HG02870 (cell line): ENCODE data around the gene PIGS.
A peak's percentile ranks its signal among the peaks of the same experiment; 100 is the strongest.
"Not testable (repeated sequence)": the region's sequence is repeated elsewhere in the genome, so short reads cannot be mapped to it uniquely, and the experiment has no call there.

Experiments
- ATAC-seq: cut with Tn5 transposase; IDR thresholded peaks from one replicate; pipeline ENCODE4 v1.9.1; 2021; ENCODE audit warnings: mild to moderate bottlenecking, moderate library complexity; ENCODE audit not compliant: unreplicated experiment

PIGS gene

DNA sequence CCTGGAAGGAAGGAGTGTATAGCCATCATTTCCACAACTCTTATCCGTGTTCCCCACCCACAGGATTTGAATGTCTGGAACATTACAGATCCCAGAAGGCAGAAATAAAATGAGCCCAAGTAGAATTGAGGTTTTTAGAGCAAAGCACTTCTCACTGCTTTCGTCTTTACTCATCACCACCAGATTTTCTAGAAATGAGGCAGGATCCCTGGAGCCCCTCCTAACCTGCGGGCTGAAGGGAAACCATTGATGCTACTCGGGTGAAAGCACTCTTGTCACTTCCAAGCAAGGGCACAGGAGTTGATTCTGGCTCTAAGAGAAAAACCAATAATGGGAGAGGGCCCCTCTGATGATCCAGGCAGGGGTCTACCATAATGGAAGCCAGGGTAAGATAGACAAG lies 8.2 kb upstream of the PIGS start:
- no peak for ATAC-seq

- no peak for ATAC-seq
Measured at GRCh38 chr17:28578246-28579195, 7.2 kb upstream of the PIGS start.

- no peak for ATAC-seq
Measured at GRCh38 chr17:28577466-28577824, 6.1 kb upstream of the PIGS start.

DNA sequence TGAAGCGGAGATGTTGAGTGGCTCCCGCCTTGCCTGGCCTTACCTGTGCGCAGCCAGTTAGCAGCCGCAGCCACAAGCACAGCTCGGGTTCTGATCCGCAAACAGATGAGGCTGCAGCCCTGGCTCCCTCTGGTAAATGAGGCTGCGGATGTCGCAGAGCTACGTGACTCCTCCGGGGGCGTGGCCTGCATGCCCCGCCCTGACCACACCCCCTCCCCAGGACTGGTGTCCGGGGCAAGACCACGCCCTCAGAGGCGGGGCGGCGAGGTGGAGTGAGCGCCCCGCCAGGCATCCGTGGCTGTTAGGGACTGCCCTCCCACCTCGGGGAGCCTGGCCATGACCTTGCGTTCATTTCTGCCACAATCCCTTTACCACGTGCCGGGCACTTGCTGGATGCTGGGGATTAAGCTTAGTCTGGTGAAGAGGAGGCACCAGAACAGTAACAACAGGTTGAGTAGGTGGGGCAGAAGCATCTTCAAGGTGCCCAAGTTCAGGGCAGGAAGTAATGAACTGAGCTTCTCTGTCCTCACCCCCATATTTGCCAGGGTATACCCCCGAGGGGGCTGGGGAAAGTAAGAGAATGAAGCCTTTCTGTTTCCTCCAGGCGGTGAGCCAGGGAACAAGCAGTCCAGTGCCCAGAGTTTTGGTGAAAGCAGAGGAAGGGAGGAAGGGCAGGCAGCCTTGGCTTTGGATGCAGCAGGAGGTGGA lies 5.6 kb upstream of the PIGS start, which contains the start of gene ALDOC:
TSS of gene ALDOC (minus strand) at position 138 of the 708 bp plus-strand sequence. CDS start 1,363 bp downstream, outside the sequence.
- peak; percentile 78 for ATAC-seq

- not testable (repeated sequence) for ATAC-seq
Measured at GRCh38 chr17:28576016-28576415, 4.7 kb upstream of the PIGS start.

GRCh38 chr17:28575126-28575795 lies 3.9 kb upstream of the PIGS start:
- no peak for ATAC-seq

GRCh38 chr17:28574526-28574925 lies 3.2 kb upstream of the PIGS start:
- no peak for ATAC-seq

GRCh38 chr17:28573966-28574480 lies 2.7 kb upstream of the PIGS start:
- ATAC-seq, result no peak

GRCh38 chr17:28573521-28573920 lies 2.2 kb upstream of the PIGS start:
- ATAC-seq, result no peak

DNA sequence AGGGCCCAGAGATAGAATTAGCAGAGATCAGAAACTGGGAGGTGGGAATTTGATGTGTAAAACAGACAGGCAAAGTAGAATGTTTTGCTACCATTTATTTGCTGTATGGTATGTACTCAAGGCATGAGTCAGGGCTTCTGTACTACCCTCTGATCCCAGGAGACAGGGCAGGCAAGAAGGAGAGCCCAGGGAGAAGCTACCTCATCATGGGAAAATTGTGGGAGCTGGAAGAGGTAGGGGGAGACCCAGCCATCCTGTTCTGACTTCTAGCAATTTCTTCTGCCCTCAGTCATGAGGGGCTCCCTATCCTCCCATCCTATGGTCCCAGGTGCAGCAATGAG lies 1.7 kb upstream of the PIGS start:
- no peak for ATAC-seq

- no peak for ATAC-seq
Measured at GRCh38 chr17:28572259-28573039, 1.1 kb upstream of the PIGS start.

GRCh38 chr17:28570716-28571360 lies 486 bp downstream of the PIGS start:
- ATAC-seq, result peak; percentile 19

DNA sequence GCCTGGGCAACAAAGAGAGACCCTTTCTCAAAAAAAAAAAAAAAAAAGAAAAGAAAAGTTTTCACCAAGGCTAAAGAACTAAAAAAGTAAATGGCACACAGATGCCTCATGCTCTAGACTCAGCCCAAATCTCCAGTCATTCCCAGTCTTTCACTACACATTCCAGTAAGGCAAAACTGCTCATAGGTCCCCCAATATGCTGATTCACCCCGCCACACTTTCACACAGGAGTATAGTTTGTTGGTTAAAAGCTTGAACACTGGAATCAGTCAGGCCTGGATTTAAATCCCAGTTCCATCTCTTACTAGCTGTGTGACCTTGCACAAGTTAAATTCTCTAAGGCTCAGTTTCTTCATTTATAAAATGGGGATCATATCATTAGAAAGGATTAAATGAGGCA lies 1.9 kb downstream of the PIGS start:
- no peak for ATAC-seq

- ATAC-seq, result no peak
Measured at GRCh38 chr17:28567604-28568003, 3.7 kb downstream of the PIGS start.

GRCh38 chr17:28563475-28563874 lies 7.8 kb downstream of the PIGS start:
- ATAC-seq, result no peak

DNA sequence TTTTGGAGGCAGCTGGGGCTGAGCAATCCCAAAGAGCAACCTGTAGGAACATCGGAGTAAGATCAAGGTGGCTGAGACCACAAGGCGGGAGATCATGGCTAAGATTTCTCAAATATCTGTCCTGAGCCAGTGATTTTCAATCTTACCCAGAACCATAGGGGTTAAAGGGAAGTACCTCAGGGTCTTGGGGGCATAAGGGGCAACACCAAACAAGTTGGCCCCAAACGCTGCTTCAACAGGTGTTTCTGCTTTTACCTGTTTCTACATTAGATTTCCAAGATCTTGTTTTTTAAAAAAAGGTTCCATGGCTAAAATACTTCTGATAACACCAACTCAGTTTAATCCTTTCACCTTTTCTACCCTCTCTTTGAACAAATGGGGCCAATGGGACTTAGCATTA lies 16.3 kb downstream of the PIGS start:
- no peak for ATAC-seq

DNA sequence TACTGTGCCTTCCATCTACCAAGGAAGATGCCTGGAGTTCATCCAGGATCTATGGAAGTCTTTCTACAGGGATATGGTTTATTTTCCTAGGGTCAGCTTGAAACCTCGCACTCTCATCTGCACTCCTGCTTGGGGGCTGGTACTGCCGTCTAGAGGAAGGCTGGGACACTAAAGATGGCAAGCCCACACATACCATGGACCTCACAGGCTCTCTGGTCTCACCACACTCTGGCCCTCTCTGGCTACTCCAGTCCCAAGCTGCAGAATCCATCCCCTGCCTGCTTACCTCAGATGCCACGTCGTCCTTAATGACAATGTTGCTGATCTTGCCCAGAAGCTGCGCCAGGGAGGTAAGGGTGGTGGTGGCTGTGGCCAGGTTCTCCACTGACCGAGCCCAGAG lies 16.8 kb downstream of the PIGS start:
- ATAC-seq, result no peak

- ATAC-seq, result no peak
Measured at GRCh38 chr17:28553000-28553505, 18.3 kb downstream of the PIGS start.

- ATAC-seq, result peak; percentile 45
Measured at GRCh38 chr17:28552176-28552999, 18.9 kb downstream of the PIGS start, which contains the start of gene UNC119. TSS of gene UNC119 (minus strand) at chr17:28552624. CDS start at chr17:28552557, 67 bp downstream.
